PFSK-1 (cell line): ENCODE measurements around the gene A2M.

ENCODE experiments used
- FOXP2 ChIP-seq: optimal IDR thresholded peaks from 2 replicates; pipeline ENCODE3; 2011; ENCODE audit warnings: borderline replicate concordance, control low read depth, inconsistent platforms; ENCODE audit not compliant: insufficient read depth; ENCODE audit errors: extremely low read length, extremely low read depth
- POLR2AphosphoS5 ChIP-seq: IDR thresholded peaks from 2 replicates; pipeline ENCODE4 v1.6.1; 2012; ENCODE audit warnings: low read depth, mild to moderate bottlenecking, control low read depth, low read length, moderate library complexity
- REST ChIP-seq, 2 experiments: IDR thresholded peaks; 2 replicates each; pipeline versions ENCODE4 v1.6.1 to v1.8.0; 2011 to 2012; ENCODE audit warnings: low read depth in 2 of 2, low read length in 2 of 2, control low read depth in 1 of 2, inconsistent platforms in 1 of 2, mild to moderate bottlenecking in 1 of 2, moderate library complexity in 1 of 2; ENCODE audit not compliant: insufficient read depth in 1 of 2
- SIN3A ChIP-seq: IDR thresholded peaks from 2 replicates; pipeline ENCODE4 v1.6.1; 2012; ENCODE audit warnings: mild to moderate bottlenecking, low read length, moderate library complexity, borderline replicate concordance; ENCODE audit not compliant: insufficient read depth
- TAF1 ChIP-seq: IDR thresholded peaks from 2 replicates; pipeline ENCODE4 v1.6.1; 2012; ENCODE audit warnings: low read length, control low read depth, borderline replicate concordance; ENCODE audit not compliant: insufficient read depth

Gene A2M

GRCh38 chr12:9112076-9112853 is 3.5 kb downstream of the A2M start:
- TF ChIP-seq TAF1 (no peak), SIN3A (no peak), FOXP2 (no peak), POLR2AphosphoS5 (no peak), REST (IDR thresholded peaks at IDR 0.05; ENCODE audit: insufficient read depth in 1 of 2, low read depth in 2 of 2, low read length in 2 of 2) (no peak)

- no peak for TF ChIP-seq TAF1
Measured at GRCh38 chr12:9111525-9111924, 4.2 kb downstream of the A2M start.

- TF ChIP-seq POLR2AphosphoS5, result no peak
- no peak for TF ChIP-seq FOXP2
- TF ChIP-seq REST (IDR thresholded peaks at IDR 0.05; ENCODE audit: insufficient read depth in 1 of 2, low read depth in 2 of 2, low read length in 2 of 2), result no peak
- TF ChIP-seq TAF1, result no peak
- no peak for TF ChIP-seq SIN3A
Measured at GRCh38 chr12:9109737-9110491, 5.8 kb downstream of the A2M start.

- TF ChIP-seq POLR2AphosphoS5 (no peak), TAF1 (no peak), SIN3A (no peak), REST (IDR thresholded peaks at IDR 0.05; ENCODE audit: insufficient read depth in 1 of 2, low read depth in 2 of 2, low read length in 2 of 2) (no peak), FOXP2 (no peak)
Measured at GRCh38 chr12:9109213-9109522, 6.6 kb downstream of the A2M start.

- TF ChIP-seq FOXP2 (no peak), POLR2AphosphoS5 (no peak), REST (IDR thresholded peaks at IDR 0.05; ENCODE audit: insufficient read depth in 1 of 2, low read depth in 2 of 2, low read length in 2 of 2) (no peak), SIN3A (no peak), TAF1 (no peak)
Measured at GRCh38 chr12:9108504-9109212, 7.1 kb downstream of the A2M start.
